Activated CD4-positive, alpha-beta T cell treated with anti-CD3 and anti-CD28 coated beads, Interleukin-2, amount 10 ng/mL, durations not matched to agents 24 days and 14 days (primary cell): ENCODE measurements around the gene RTEL1. TPM values are rescaled to one million over a fixed set of nuclear protein-coding genes. Genes with fewer than 3 reads are reported as not detected.
"Not testable (repeated sequence)": the region's sequence is repeated elsewhere in the genome, so short reads cannot be mapped to it uniquely, and the experiment has no call there.

ENCODE experiments used
- DNase-seq: peaks from one replicate; pipeline ENCODE4 v3.0.0; 2022
- H3K27ac Mint-ChIP-seq: one replicate; pipeline ENCODE4 v1.8.0; 2022; ENCODE audit warnings: mild to moderate bottlenecking, mixed read lengths
- H3K27me3 Mint-ChIP-seq: one replicate; pipeline ENCODE4 v1.8.0; 2022; ENCODE audit warnings: mixed read lengths
- H3K36me3 Mint-ChIP-seq: one replicate; pipeline ENCODE4 v1.8.0; 2022; ENCODE audit warnings: low read depth, mild to moderate bottlenecking, mixed read lengths
- H3K4me1 Mint-ChIP-seq: one replicate; pipeline ENCODE4 v1.8.0; 2021; ENCODE audit warnings: mixed read lengths
- H3K4me3 Mint-ChIP-seq: one replicate; pipeline ENCODE4 v1.8.0; 2022; ENCODE audit warnings: mild to moderate bottlenecking, moderate library complexity, mixed read lengths
- H3K9me3 Mint-ChIP-seq: one replicate; pipeline ENCODE4 v1.8.0; 2021; ENCODE audit warnings: mixed read lengths
- intact Hi-C: fragments of 100-400 bp; cut with micrococcal nuclease; formaldehyde crosslinking; loops from one replicate; pipeline ENCODE4 v1.15.1; 2023
- total RNA-seq: library from RNA; stranded (reverse); gene quantifications from 2 replicates; pipeline ENCODE4 v1.2.3, GENCODE V29; 2022

Gene RTEL1
- total RNA-seq, 1 donor from 2014 or later = 64.7 TPM

GRCh38 chr20:63718996-63719395 lies 60.9 kb downstream of the RTEL1 start:
- peaks cover 16% of the 10 kb centered on the region for H3K4me1 Mint-ChIP-seq
- peaks cover 14% of the 10 kb centered on the region for H3K9me3 Mint-ChIP-seq
- H3K4me3 Mint-ChIP-seq = no peak overlapping the region
- H3K27me3 Mint-ChIP-seq = no peaks in the 10 kb centered on the region
- peaks cover 75% of the 10 kb centered on the region for H3K36me3 Mint-ChIP-seq
- DNase-seq = no peak
- H3K27ac Mint-ChIP-seq = no peak overlapping the region
- intact Hi-C loops = no loop called here

DNA sequence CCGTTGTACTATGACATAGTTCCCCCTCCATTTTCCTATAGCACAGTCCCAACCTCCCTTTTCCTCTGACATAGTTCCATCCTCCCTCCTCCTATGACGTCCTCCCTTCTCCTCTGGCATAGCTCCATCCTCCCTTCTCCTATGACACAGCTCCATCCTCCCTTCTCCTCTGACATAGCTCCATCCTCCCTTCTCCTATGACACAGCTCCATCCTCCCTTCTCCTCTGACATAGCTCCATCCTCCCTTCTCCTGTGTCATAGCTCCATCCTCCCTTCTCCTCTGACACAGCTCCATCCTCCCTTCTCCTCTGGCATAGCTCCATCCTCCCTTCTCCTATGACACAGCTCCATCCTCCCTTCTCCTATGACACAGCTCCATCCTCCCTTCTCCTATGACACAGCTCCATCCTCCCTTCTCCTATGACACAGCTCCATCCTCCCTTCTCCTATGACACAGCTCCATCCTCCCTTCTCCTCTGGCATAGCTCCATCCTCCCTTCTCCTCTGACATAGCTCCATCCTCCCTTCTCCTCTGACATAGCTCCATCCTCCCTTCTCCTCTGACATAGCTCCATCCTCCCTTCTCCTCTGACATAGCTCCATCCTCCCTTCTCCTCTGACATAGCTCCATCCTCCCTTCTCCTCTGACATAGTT lies 65.0 kb downstream of the RTEL1 start:
- H3K9me3 Mint-ChIP-seq = peaks cover 13% of the 10 kb centered on the region
- DNase-seq, H3K27ac Mint-ChIP-seq, H3K4me3 Mint-ChIP-seq, H3K27me3 Mint-ChIP-seq, intact Hi-C loops: not testable (repeated sequence)
- peaks cover 65% of the 10 kb centered on the region for H3K36me3 Mint-ChIP-seq
- peaks cover 23% of the 10 kb centered on the region for H3K4me1 Mint-ChIP-seq

DNA sequence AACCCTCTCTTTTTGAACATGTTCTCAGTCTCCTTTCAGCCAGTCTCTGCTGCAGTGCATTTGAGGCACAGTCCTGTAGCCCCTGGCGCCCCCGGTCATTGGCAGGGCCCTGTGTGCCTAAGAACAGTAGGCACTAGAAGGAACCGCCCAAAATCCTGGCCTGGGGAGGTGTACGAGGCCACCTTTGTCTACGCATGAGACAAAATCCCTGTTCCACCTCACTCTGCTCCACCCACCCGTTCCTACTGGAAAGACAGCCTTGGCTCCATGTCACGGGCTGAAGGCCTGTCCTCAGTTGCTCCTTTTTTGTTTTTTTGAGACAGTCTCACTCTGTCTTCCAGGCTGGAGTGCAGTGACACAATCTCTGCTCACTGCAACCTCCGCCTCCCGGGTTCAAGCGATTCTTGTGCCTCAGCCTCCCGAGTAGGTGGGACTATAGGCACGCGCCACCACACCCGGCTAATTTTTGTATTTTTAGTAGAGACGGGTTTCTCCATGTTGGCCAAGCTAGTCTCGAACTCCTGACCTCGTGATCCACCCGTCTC lies 72.1 kb downstream of the RTEL1 start:
- H3K27ac Mint-ChIP-seq, H3K4me3 Mint-ChIP-seq, H3K27me3 Mint-ChIP-seq, H3K9me3 Mint-ChIP-seq: not testable (repeated sequence)
- H3K36me3 Mint-ChIP-seq = peaks cover 42% of the 10 kb centered on the region
- intact Hi-C loops = loop anchor here (1.0 to 10.0 kb wide), 3 partner anchors 23 to 245 kb away; partner anchors contain the start of genes ARFRP1 and SAMD10
- peak; percentile 65 for DNase-seq
- H3K4me1 Mint-ChIP-seq = peaks cover 33% of the 10 kb centered on the region

DNA sequence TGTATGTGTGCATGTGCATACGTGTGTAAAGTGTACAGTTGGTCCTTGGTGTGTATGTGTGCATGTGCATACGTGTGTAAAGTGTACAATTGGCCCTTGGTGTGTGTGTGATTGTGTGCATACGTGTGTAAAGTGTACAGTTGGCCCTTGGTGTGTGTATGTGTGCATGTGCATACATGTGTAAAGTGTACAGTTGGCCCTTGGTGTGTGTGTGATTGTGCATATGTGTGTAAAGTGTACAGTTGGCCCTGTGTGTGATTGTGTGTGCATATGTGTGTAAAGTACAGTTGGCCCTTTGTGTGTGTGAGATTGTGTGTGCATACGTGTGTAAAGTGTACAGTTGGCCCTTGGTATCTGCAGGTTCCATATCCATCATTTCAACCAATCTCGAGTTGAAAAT lies 73.3 kb downstream of the RTEL1 start:
- H3K9me3 Mint-ChIP-seq = peaks cover 3% of the 10 kb centered on the region

GRCh38 chr20:63732118-63733095 lies 74.3 kb downstream of the RTEL1 start:
- peaks cover 35% of the 10 kb centered on the region for H3K4me1 Mint-ChIP-seq
- intact Hi-C loops = loop anchor here (5.0 to 10.0 kb wide), 2 partner anchors 95 to 242 kb away; partner anchors contain the start of gene SAMD10
- no peaks in the 10 kb centered on the region for H3K9me3 Mint-ChIP-seq

More for the DNA sequence above, 73.3 kb downstream of the RTEL1 start:
- H3K4me3 Mint-ChIP-seq = no peak overlapping the region
- peaks cover 36% of the 10 kb centered on the region for H3K4me1 Mint-ChIP-seq
- H3K27ac Mint-ChIP-seq = no peak overlapping the region
- no peaks in the 10 kb centered on the region for H3K27me3 Mint-ChIP-seq
- intact Hi-C loops = loop anchor here (5.0 to 10.0 kb wide), 2 partner anchors 94 to 243 kb away; partner anchors contain the start of gene SAMD10
- peaks cover 41% of the 10 kb centered on the region for H3K36me3 Mint-ChIP-seq
- no peak for DNase-seq

DNA sequence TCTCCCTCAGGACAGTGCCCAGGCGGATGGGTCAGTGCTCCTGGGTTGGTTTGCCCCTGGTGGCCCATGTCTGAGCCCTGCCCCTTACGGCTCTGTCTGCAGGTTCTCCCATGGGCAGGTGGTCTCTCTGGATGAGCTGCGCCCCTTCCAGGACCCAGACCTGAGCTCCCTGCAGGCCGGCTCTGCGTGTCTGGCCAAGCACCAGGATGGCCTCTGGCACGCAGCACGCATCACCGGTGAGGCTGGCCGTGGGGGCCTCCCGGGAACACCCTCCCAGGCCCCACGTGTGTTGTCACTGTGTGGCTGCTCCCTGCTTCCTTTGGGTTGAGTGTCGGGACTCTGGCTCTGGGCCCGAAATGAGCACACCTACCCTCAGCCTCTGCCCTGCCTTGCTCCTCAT lies 75.0 kb downstream of the RTEL1 start:
- no peak overlapping the region for H3K4me3 Mint-ChIP-seq
- H3K27ac Mint-ChIP-seq = no peak overlapping the region
- peaks cover 32% of the 10 kb centered on the region for H3K36me3 Mint-ChIP-seq
- peaks cover 30% of the 10 kb centered on the region for H3K4me1 Mint-ChIP-seq
- no peaks in the 10 kb centered on the region for H3K9me3 Mint-ChIP-seq
- intact Hi-C loops = loop anchor here (5.0 to 10.0 kb wide), 2 partner anchors 96 to 242 kb away; partner anchors contain the start of gene SAMD10
- H3K27me3 Mint-ChIP-seq = no peaks in the 10 kb centered on the region
- no peak for DNase-seq

More at GRCh38 chr20:63732118-63733095, 74.3 kb downstream of the RTEL1 start:
- H3K27ac Mint-ChIP-seq = no peak overlapping the region
- H3K36me3 Mint-ChIP-seq = peaks cover 36% of the 10 kb centered on the region
- DNase-seq = no peak
- no peaks in the 10 kb centered on the region for H3K27me3 Mint-ChIP-seq
- H3K4me3 Mint-ChIP-seq = no peak overlapping the region

GRCh38 chr20:63733579-63734081 lies 75.5 kb downstream of the RTEL1 start:
- Mint-ChIP-seq H3K27me3 (no peaks in the 10 kb centered on the region), H3K9me3 (no peaks in the 10 kb centered on the region), H3K4me3 (peak overlapping the region; percentile 20), H3K36me3 (peaks cover 27% of the 10 kb centered on the region), H3K27ac (peak overlapping the region; percentile 62), H3K4me1 (peaks cover 28% of the 10 kb centered on the region)
- DNase-seq = peak; percentile 59
- intact Hi-C loops = loop anchor here (5.0 to 10.0 kb wide), 2 partner anchors 96 to 241 kb away; partner anchors contain the start of gene SAMD10

DNA sequence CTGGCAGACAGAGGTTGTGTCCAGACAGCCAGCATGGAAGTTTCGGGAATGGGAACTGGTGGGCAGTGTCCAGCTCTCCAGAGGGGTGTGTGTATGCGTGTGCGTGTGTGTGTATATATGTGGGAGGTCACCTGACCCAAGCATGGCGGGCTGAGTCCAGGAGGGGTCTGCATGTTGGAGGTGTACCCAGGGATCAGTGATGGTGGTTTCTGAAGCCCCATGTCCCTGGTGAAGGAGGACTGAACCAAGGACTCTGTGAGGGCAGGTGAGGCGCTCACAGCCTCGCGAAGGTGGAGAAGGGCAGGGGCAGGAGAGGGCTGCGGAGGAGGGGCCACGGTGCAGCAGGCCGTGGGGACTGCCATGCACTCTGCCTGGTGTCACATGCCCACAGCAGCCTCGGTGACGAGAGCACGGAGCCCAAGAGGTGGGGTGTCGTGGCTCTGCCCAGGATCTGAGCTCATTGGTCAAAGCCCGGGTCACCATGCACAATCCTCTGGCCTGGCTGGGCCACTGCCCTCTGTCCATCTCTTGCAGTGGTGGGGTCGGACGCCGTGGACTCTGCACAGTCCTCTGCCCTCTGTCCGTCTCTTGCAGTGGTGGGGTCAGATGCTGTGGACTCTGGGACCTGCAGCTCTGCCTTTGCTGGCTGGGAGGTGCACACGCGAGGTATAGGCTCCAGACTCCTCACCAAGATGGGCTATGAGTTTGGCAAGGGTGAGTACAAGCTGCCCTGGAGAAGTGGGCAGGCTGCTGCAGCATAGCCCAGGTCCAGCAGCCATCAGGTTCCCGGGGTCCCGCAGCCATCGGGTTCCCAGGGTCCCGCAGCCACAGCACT lies 76.2 kb downstream of the RTEL1 start:
- no peaks in the 10 kb centered on the region for H3K27me3 Mint-ChIP-seq
- peaks cover 25% of the 10 kb centered on the region for H3K36me3 Mint-ChIP-seq
- intact Hi-C loops = loop anchor here (5.0 to 10.0 kb wide), 2 partner anchors 97 to 240 kb away; partner anchors contain the start of gene SAMD10
- H3K4me3 Mint-ChIP-seq = peak overlapping the region; percentile 20
- DNase-seq = no peak
- peaks cover 25% of the 10 kb centered on the region for H3K4me1 Mint-ChIP-seq
- H3K27ac Mint-ChIP-seq = peak overlapping the region; percentile 62
- H3K9me3 Mint-ChIP-seq = no peaks in the 10 kb centered on the region

- DNase-seq = no peak
- Mint-ChIP-seq H3K27me3 (no peaks in the 10 kb centered on the region), H3K4me3 (no peak overlapping the region), H3K27ac (no peak overlapping the region), H3K4me1 (peaks cover 19% of the 10 kb centered on the region), H3K9me3 (no peaks in the 10 kb centered on the region), H3K36me3 (peaks cover 19% of the 10 kb centered on the region)
- intact Hi-C loops = loop anchor here (5.0 to 10.0 kb wide), 2 partner anchors 98 to 240 kb away; partner anchors contain the start of gene SAMD10
These were observed 77.1 kb downstream of the RTEL1 start for GRCh38 chr20:63734946-63735858.

DNA sequence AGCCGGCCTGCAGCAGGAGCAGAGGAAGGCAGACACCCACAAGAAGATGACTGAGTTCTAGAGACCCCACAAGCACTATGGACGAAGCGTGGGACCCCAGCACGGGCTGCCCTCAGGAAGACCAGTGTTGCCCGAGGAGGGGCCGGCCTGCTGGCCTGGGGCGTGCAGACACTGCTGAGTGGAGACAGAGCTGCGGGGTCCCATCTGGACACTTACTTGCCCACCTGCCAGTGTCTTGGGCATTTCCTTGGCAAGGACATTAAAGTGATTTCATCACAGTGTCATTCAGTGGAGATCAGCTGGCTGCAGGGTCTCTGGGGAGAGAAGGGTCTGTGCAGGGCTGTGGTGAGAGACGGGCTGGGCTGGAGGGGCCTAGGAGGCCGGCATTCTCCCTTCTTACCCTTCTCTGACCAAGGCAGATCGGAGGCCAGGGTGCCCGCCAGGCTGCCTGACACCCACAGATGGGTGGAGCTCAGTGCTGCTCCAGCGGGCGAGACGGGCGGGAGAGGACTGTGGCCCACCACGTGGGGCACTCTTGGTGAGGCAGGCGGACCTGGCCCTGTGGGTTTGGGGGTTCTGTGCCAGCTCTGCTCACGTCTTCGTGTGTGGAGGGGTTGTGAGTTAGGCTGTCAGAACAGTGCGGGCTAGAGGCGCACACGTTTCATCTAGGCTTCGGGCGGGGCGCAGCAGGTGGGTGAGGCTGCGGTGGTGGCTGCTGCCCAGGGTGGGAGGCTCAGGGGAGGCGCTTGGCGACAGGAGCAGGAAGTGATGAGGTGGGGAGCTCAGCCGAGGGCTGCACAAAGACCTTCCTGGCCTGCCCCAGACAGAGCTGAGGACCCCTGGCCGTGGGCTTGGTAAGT lies 78.0 kb downstream of the RTEL1 start, which contains the start of gene LIME1:
Gene LIME1 (plus strand): TSS at position 806 of the 860 bp plus-strand sequence. CDS start 886 bp downstream, outside the sequence.
- Mint-ChIP-seq H3K9me3 (no peaks in the 10 kb centered on the region), H3K4me3 (peak within 1 kb of the TSS; percentile 81), H3K36me3 (peaks cover 17% of the 10 kb centered on the region), H3K27me3 (no peaks in the 10 kb centered on the region), H3K27ac (peak within 1 kb of the TSS; percentile 49), H3K4me1 (peaks cover 19% of the 10 kb centered on the region)
- peak; percentile 90 for DNase-seq
- intact Hi-C loops = loop anchor here (10.0 kb wide), 1 partner anchor 239 kb away; the partner anchor contains the start of gene SAMD10
